Endothelial cell of umbilical vein (primary cell): ENCODE results near the gene BGN. TPM values are rescaled to one million over a fixed set of nuclear protein-coding genes. Genes with fewer than 3 reads are reported as not detected.

Experiments used
- BruUV-seq: library from RNA; stranded (reverse); fragments of 400-500 nt; replicated peaks from 2 replicates; lab custom pipeline; 2021; lab: Mats Ljungman, UMichigan
- CTCF ChIA-PET: fragments of 300-600, 350-600 bp; sonication (Branson Sonifier 250); formaldehyde crosslinking; loops from one replicate; lab custom pipeline; 2021; ENCODE audit warnings: antibody characterized with exemption, inconsistent platforms; lab: Charles Lee
- POLR2A ChIA-PET: fragments of 300-600, 350-600 bp; sonication (Branson Sonifier 250); formaldehyde crosslinking; loops from one replicate; lab custom pipeline; 2021; ENCODE audit warnings: antibody characterized with exemption, inconsistent platforms; lab: Charles Lee
- DNase-seq: peaks from one replicate; pipeline ENCODE4 v3.0.0-alpha.2; 2011; ENCODE audit warnings: low read depth, low spot score
- FAIRE-seq: peaks from 2 replicates; lab custom pipeline; 2011; peaks lifted over from hg19 to GRCh38; lab: Jason Lieb, UNC
- H2AFZ ChIP-seq: 2 replicates; pipeline ENCODE4 v1.6.0; 2012; ENCODE audit warnings: low read depth, low read length, control low read depth, inconsistent platforms
- H3K27ac ChIP-seq: 2 replicates; pipeline ENCODE4 v1.5.1; 2011; ENCODE audit warnings: low read depth, mild to moderate bottlenecking, control low read depth, low read length, moderate library complexity; ENCODE audit not compliant: insufficient read depth
- H3K27me3 ChIP-seq, 2 experiments: 2 replicates each; pipeline versions ENCODE4 v1.6.0 to v1.6.1; 2011; ENCODE audit warnings: low read length in 2 of 2, mixed read lengths in 1 of 2; ENCODE audit not compliant: control insufficient read depth in 2 of 2, insufficient read depth in 2 of 2
- H3K36me3 ChIP-seq, 2 experiments: 2 replicates in 1 of 2; 3 replicates in 1 of 2; pipeline ENCODE4 v1.5.1; 2011; ENCODE audit warnings: low read length in 2 of 2, mild to moderate bottlenecking in 1 of 2, moderate library complexity in 1 of 2; ENCODE audit not compliant: control insufficient read depth in 2 of 2, insufficient read depth in 2 of 2; ENCODE audit errors: extremely low read depth in 1 of 2
- H3K4me1 ChIP-seq: 3 replicates; pipeline ENCODE4 v1.5.1; 2011; ENCODE audit warnings: mild to moderate bottlenecking, low read length; ENCODE audit not compliant: control insufficient read depth, insufficient read depth; ENCODE audit errors: extremely low read depth
- H3K4me2 ChIP-seq: 2 replicates; pipeline ENCODE4 v1.6.1; 2011; ENCODE audit warnings: low read length, control low read depth, mixed read lengths; ENCODE audit not compliant: insufficient read depth
- H3K4me3 ChIP-seq, 3 experiments: fragments of 200-600 bp in 1 of 3; sonication (generic), shearing (Covaris generic) in 1 of 3; replicated peaks in 1 of 3; 2 replicates each; pipeline ENCODE4 v1.5.1; 2011 to 2016; ENCODE audit warnings: control low read depth in 3 of 3, low read length in 3 of 3, mild to moderate bottlenecking in 2 of 3, inconsistent platforms in 1 of 3, low read depth in 1 of 3, moderate library complexity in 1 of 3; ENCODE audit not compliant: insufficient read depth in 1 of 3
- H3K79me2 ChIP-seq: 2 replicates; pipeline ENCODE4 v1.6.0; 2012; ENCODE audit warnings: low read length, inconsistent platforms; ENCODE audit not compliant: control insufficient read depth, insufficient read depth
- H3K9ac ChIP-seq: replicated peaks from 2 replicates; pipeline ENCODE3; 2011; ENCODE audit warnings: low read length, control low read depth; ENCODE audit not compliant: insufficient read depth; ENCODE audit errors: extremely low read depth
- H3K9me1 ChIP-seq: replicated peaks from 3 replicates; pipeline ENCODE4 v1.6.0; 2011; ENCODE audit warnings: mild to moderate bottlenecking, low read length; ENCODE audit not compliant: control insufficient read depth, insufficient read depth; ENCODE audit errors: extremely low read depth
- H3K9me3 ChIP-seq: replicated peaks from 2 replicates; pipeline ENCODE4 v1.5.1; 2012; ENCODE audit warnings: low read length, inconsistent platforms; ENCODE audit not compliant: control insufficient read depth, insufficient read depth
- H4K20me1 ChIP-seq: replicated peaks from 2 replicates; pipeline ENCODE3; 2011; ENCODE audit warnings: mild to moderate bottlenecking, low read length; ENCODE audit not compliant: control insufficient read depth, insufficient read depth; ENCODE audit errors: extremely low read depth
- CTCF ChIP-seq, 2 donors: IDR thresholded peaks; 1 replicate in 1 of 2; 2 replicates in 1 of 2; pipeline ENCODE4 v1.5.1; 2011; ENCODE audit warnings: low read length in 2 of 2, mild to moderate bottlenecking in 2 of 2, moderate library complexity in 2 of 2, control low read depth in 1 of 2, inconsistent platforms in 1 of 2, low read depth in 1 of 2; ENCODE audit not compliant: insufficient read depth in 1 of 2; ENCODE audit errors: extremely low read depth in 1 of 2
- EZH2 ChIP-seq: IDR thresholded peaks from 2 replicates; pipeline ENCODE4 v1.6.1; 2012; ENCODE audit warnings: borderline replicate concordance, low read depth, mild to moderate bottlenecking, moderate library complexity, low read length, inconsistent platforms; ENCODE audit not compliant: severe bottlenecking
- FOS ChIP-seq: IDR thresholded peaks from 2 replicates; pipeline ENCODE4 v1.6.1; 2011; ENCODE audit warnings: mild to moderate bottlenecking, low read length, moderate library complexity, borderline replicate concordance; ENCODE audit not compliant: insufficient read depth
- GATA2 ChIP-seq: IDR thresholded peaks from 2 replicates; pipeline ENCODE4 v1.7.0; 2011; ENCODE audit warnings: low read depth, mild to moderate bottlenecking, moderate library complexity, mixed read lengths, low read length; ENCODE audit not compliant: insufficient read length, insufficient read depth
- JUN ChIP-seq: IDR thresholded peaks from 2 replicates; pipeline ENCODE4 v1.6.1; 2011; ENCODE audit warnings: borderline replicate concordance, low read depth; ENCODE audit not compliant: insufficient read length, insufficient read depth
- MAX ChIP-seq: IDR thresholded peaks from 2 replicates; pipeline ENCODE4 v1.6.1; 2011; ENCODE audit not compliant: insufficient read depth, insufficient read length
- MYC ChIP-seq: IDR thresholded peaks from one replicate; pipeline ENCODE4 v1.6.1; 2011; ENCODE audit warnings: mild to moderate bottlenecking, low read depth, low read length
- POLR2A ChIP-seq: IDR thresholded peaks from 2 replicates; pipeline ENCODE4 v1.6.1; 2012; ENCODE audit warnings: low read depth, mild to moderate bottlenecking, control low read depth, low read length
- POLR2AphosphoS5 ChIP-seq: IDR thresholded peaks from 2 replicates; pipeline ENCODE4 v1.6.1; 2012; ENCODE audit warnings: low read depth, mild to moderate bottlenecking, control low read depth, low read length, moderate library complexity; ENCODE audit not compliant: insufficient read depth
- dilution Hi-C: fragments of 300-500 bp; cut with MboI; formaldehyde crosslinking; loops from one replicate; pipeline ENCODE4 v1.15.0; 2019; ENCODE audit warnings: low sequenced_read_pairs; ENCODE audit not compliant: extremely low pct_ligation_motif_present
- intact Hi-C: fragments of 100-400 bp; cut with micrococcal nuclease; formaldehyde crosslinking; loops from one replicate; pipeline ENCODE4 v1.10.0; 2022
- polyA plus RNA-seq, 4 experiments: library from polyadenylated mRNA; depleted of rRNA in 3 of 4; stranded (reverse) in 3 of 4; unstranded in 1 of 4; fragments of >200 nt; gene quantifications; 2 replicates each; pipeline versions ENCODE4 v1.2.1 to v1.2.3, GENCODE V29; 2011 to 2012; ENCODE audit warnings: missing spikeins in 1 of 4
- total RNA-seq: library from RNA; stranded (reverse); gene quantifications from 2 replicates; pipeline ENCODE4 v1.2.3, GENCODE V29; 2021

The BGN gene
- total and polyA plus RNA-seq, 2 donors (not counting 3 experiments of a cell fraction or from before 2014, with no cell fraction given) = 479 to 879 TPM

- CTCF ChIA-PET = interaction anchor here (1.5 kb wide), 1 partner anchor 15 kb away, joined by 4 read pairs; no protein-coding TSS in a partner anchor
- Histone ChIP-seq H2AFZ (no peak within 1 kb of the TSS), H3K4me1 (no peaks in the 10 kb centered on the region), H3K4me2 (no peak within 1 kb of the TSS), H4K20me1 (no peaks in the 10 kb centered on the region), H3K9me3 (no peaks in the 10 kb centered on the region), H3K36me3 (no peaks in the 10 kb centered on the region), H3K27me3 (no peaks in the 10 kb centered on the region), H3K4me3 (no peak within 1 kb of the TSS), H3K9me1 (no peaks in the 10 kb centered on the region), H3K79me2 (no peaks in the 10 kb centered on the region), H3K9ac (no peak within 1 kb of the TSS), H3K27ac (no peak within 1 kb of the TSS)
- TF ChIP-seq MYC = no peak
- TF ChIP-seq POLR2AphosphoS5 = no peak
- TF ChIP-seq JUN = no peak
- no peak for TF ChIP-seq CTCF (IDR thresholded peaks at IDR 0.05; ENCODE audit: extremely low read depth in 1 of 2, insufficient read depth in 1 of 2, low read depth in 1 of 2, low read length in 2 of 2)
- TF ChIP-seq EZH2 = no peak
- no peak for TF ChIP-seq MAX
- no peak for TF ChIP-seq GATA2
- TF ChIP-seq FOS = no peak
- TF ChIP-seq POLR2A = no peak
- FAIRE-seq (no peak), DNase-seq (no peak)
- dilution Hi-C loops (no loop called here), intact Hi-C loops (no loop called here)
- no TSS peak for BruUV-seq
- POLR2A ChIA-PET = no interaction called here
These were observed 48.7 kb upstream of the BGN start, which contains the start of gene TREX2 for GRCh38 chrX:153445856-153446635. Gene TREX2 (minus strand): TSS chrX:153446056. CDS start chrX:153445430, 626 bp downstream.
